Body of pancreas (tissue), 4 donors: ENCODE results near the gene RAD51B.
A peak's percentile ranks its signal among the peaks of the same experiment; 100 is the strongest.

ENCODE experiments used
- CTCF ChIP-seq, 7 experiments: fragments of 450-650 bp in 4 of 7; fragments of 200-600 bp in 3 of 7; sonication (generic) in 3 of 7; IDR thresholded peaks; one replicate each; pipeline ENCODE4 v1.5.1; 2016 to 2019; ENCODE audit warnings: antibody characterized with exemption in 7 of 7
- POLR2A ChIP-seq, 3 donors: fragments of 450-650 bp; IDR thresholded peaks; one replicate each; pipeline ENCODE4 v1.6.1; 2016; ENCODE audit warnings: antibody characterized with exemption in 3 of 3, mild to moderate bottlenecking in 2 of 3

GRCh38 chr14:68610251-68610793 is 790.7 kb downstream of the RAD51B start:
- peak in 5 of 7 experiments; percentile 24 to 66 (median 60) for TF ChIP-seq CTCF (IDR thresholded peaks at IDR 0.05)
- TF ChIP-seq POLR2A (IDR thresholded peaks at IDR 0.05), result no peak
